Fibroblast of lung (primary cell): ENCODE measurements around the gene MAP2K2. TPM values are rescaled to one million over a fixed set of nuclear protein-coding genes. Genes with fewer than 3 reads are reported as not detected.
"Not testable (repeated sequence)": the region's sequence is repeated elsewhere in the genome, so short reads cannot be mapped to it uniquely, and the experiment has no call there.

Source experiments
- DNase-seq, 2 donors: peaks; one replicate each; pipeline versions ENCODE4 v3.0.0 to v3.0.0-alpha.2; 2010; ENCODE audit warnings: low read depth in 2 of 2
- H2AFZ ChIP-seq: 2 replicates; pipeline ENCODE4 v1.5.1; 2012; ENCODE audit warnings: low read length, control low read depth, inconsistent platforms
- H3K27ac ChIP-seq: 2 replicates; pipeline ENCODE4 v1.5.1; 2011; ENCODE audit warnings: low read length, control low read depth; ENCODE audit not compliant: insufficient read depth
- H3K27me3 ChIP-seq: 2 replicates; pipeline ENCODE4 v1.5.1; 2011; ENCODE audit warnings: mild to moderate bottlenecking, low read length; ENCODE audit not compliant: control insufficient read depth, insufficient read depth
- H3K36me3 ChIP-seq: 2 replicates; pipeline ENCODE4 v1.5.1; 2011; ENCODE audit warnings: low read length; ENCODE audit not compliant: control insufficient read depth, insufficient read depth
- H3K4me1 ChIP-seq: 2 replicates; pipeline ENCODE4 v1.5.1; 2011; ENCODE audit warnings: low read length; ENCODE audit not compliant: control insufficient read depth, insufficient read depth; ENCODE audit errors: extremely low read depth
- H3K4me2 ChIP-seq: 2 replicates; pipeline ENCODE4 v1.5.1; 2011; ENCODE audit warnings: low read length, control low read depth; ENCODE audit not compliant: insufficient read depth; ENCODE audit errors: extremely low read depth
- H3K4me3 ChIP-seq, 4 experiments: fragments of 200-600 bp in 1 of 4; sonication (generic) in 1 of 4; replicated peaks in 1 of 4; 2 replicates each; pipeline ENCODE4 v1.5.1; 2011 to 2016; ENCODE audit warnings: low read length in 4 of 4, low read depth in 3 of 4, mild to moderate bottlenecking in 3 of 4, control low read depth in 2 of 4, inconsistent platforms in 1 of 4, mixed read lengths in 1 of 4; ENCODE audit not compliant: insufficient read depth in 1 of 4; ENCODE audit errors: control extremely low read depth in 1 of 4
- H3K79me2 ChIP-seq: 2 replicates; pipeline ENCODE4 v1.5.1; 2012; ENCODE audit warnings: mild to moderate bottlenecking, low read length, inconsistent platforms; ENCODE audit not compliant: control insufficient read depth, insufficient read depth
- H3K9ac ChIP-seq: 2 replicates; pipeline ENCODE4 v1.5.1; 2011; ENCODE audit warnings: mild to moderate bottlenecking, low read length, control low read depth; ENCODE audit not compliant: insufficient read depth
- H3K9me3 ChIP-seq: 2 replicates; pipeline ENCODE4 v1.5.1; 2012; ENCODE audit warnings: low read depth, low read length; ENCODE audit not compliant: control insufficient read depth, insufficient read depth
- H4K20me1 ChIP-seq: 2 replicates; pipeline ENCODE4 v1.5.1; 2011; ENCODE audit warnings: low read length; ENCODE audit not compliant: control insufficient read depth, insufficient read depth; ENCODE audit errors: extremely low read depth
- CTCF ChIP-seq, 2 donors: IDR thresholded peaks in 1 of 2; conservative IDR thresholded peaks in 1 of 2; 1 replicate in 1 of 2; 2 replicates in 1 of 2; pipeline ENCODE4 v1.5.1; 2011 to 2012; ENCODE audit warnings: low read length in 2 of 2, control low read depth in 1 of 2, inconsistent platforms in 1 of 2, low read depth in 1 of 2, mild to moderate bottlenecking in 1 of 2
- EZH2 ChIP-seq: IDR thresholded peaks from 2 replicates; pipeline ENCODE4 v1.5.1; 2012; ENCODE audit warnings: low read length, control low read depth, mild to moderate bottlenecking; ENCODE audit errors: missing control alignments
- polyA plus RNA-seq, 2 donors: library from polyadenylated mRNA; depleted of rRNA in 1 of 2; stranded (reverse) in 1 of 2; unstranded in 1 of 2; fragments of >200 nt; gene quantifications; 2 replicates each; pipeline ENCODE4 v1.2.1, GENCODE V29; 2011 to 2012; ENCODE audit warnings: missing spikeins in 1 of 2
- total RNA-seq: library from RNA; depleted of rRNA; stranded (reverse); fragments of >200 nt; gene quantifications from 2 replicates; pipeline ENCODE4 v1.2.1, GENCODE V29; 2014

MAP2K2 gene
- total and polyA plus RNA-seq, 2 donors (not counting 1 experiment from before 2014, with no cell fraction given), result 61.6 to 159 TPM

- Histone ChIP-seq H2AFZ (no peak overlapping the region), H3K4me3 (no peak overlapping the region), H3K36me3 (no peaks in the 10 kb centered on the region), H4K20me1 (no peaks in the 10 kb centered on the region), H3K4me2 (no peak overlapping the region), H3K27ac (no peak overlapping the region), H3K4me1 (no peaks in the 10 kb centered on the region), H3K9ac (no peak overlapping the region), H3K79me2 (no peaks in the 10 kb centered on the region), H3K27me3 (no peaks in the 10 kb centered on the region), H3K9me3 (no peaks in the 10 kb centered on the region)
- DNase-seq, result no peak
- TF ChIP-seq EZH2 (no peak), CTCF (conservative IDR thresholded peaks at IDR 0.05 in 1 of 2, IDR thresholded peaks at IDR 0.05 in 1 of 2; ENCODE audit: low read depth in 1 of 2, low read length in 2 of 2) (no peak)
These were observed 40.3 kb upstream of the MAP2K2 start for GRCh38 chr19:4164262-4164661.

- Histone ChIP-seq H3K9ac (no peak overlapping the region), H2AFZ (no peak overlapping the region), H3K36me3 (no peaks in the 10 kb centered on the region), H3K27me3 (no peaks in the 10 kb centered on the region), H3K4me3 (no peak overlapping the region), H4K20me1 (no peaks in the 10 kb centered on the region), H3K27ac (no peak overlapping the region), H3K79me2 (no peaks in the 10 kb centered on the region), H3K4me1 (no peaks in the 10 kb centered on the region), H3K9me3 (no peaks in the 10 kb centered on the region), H3K4me2 (no peak overlapping the region)
- no peak for DNase-seq
- no peak for TF ChIP-seq EZH2
- no peak for TF ChIP-seq CTCF (conservative IDR thresholded peaks at IDR 0.05 in 1 of 2, IDR thresholded peaks at IDR 0.05 in 1 of 2; ENCODE audit: low read depth in 1 of 2, low read length in 2 of 2)
These were observed 37.6 kb upstream of the MAP2K2 start for GRCh38 chr19:4161415-4162077.

GRCh38 chr19:4157971-4158370 is 34.0 kb upstream of the MAP2K2 start:
- H3K9me3 ChIP-seq, H3K27me3 ChIP-seq, H3K4me1 ChIP-seq, H3K27ac ChIP-seq, H2AFZ ChIP-seq, H4K20me1 ChIP-seq, H3K79me2 ChIP-seq, DNase-seq, H3K9ac ChIP-seq, H3K4me3 ChIP-seq, H3K4me2 ChIP-seq, H3K36me3 ChIP-seq: not testable (repeated sequence)
